ENCODE measurements around the gene AHSP. TPM values are rescaled to one million over a fixed set of nuclear protein-coding genes. Genes with fewer than 3 reads are reported as not detected.
"Not testable (repeated sequence)": the region's sequence is repeated elsewhere in the genome, so short reads cannot be mapped to it uniquely, and the experiment has no call there.

The AHSP gene
- not detected for total RNA-seq

- Mint-ChIP-seq H3K27me3 (ENCODE audit: low read depth) (no peaks in the 10 kb centered on the region), H3K4me1 (ENCODE audit: low read depth) (peaks cover 11% of the 10 kb centered on the region), H3K36me3 (ENCODE audit: insufficient read depth in 2 of 2) (no peaks in the 10 kb centered on the region), H3K27ac (no peak within 1 kb of the TSS), H3K4me3 (peak within 1 kb of the TSS; percentile 31 to 55), H3K9me3 (no peaks in the 10 kb centered on the region)
- ATAC-seq (replicated peaks in 1 of 2) = no peak
- DNase-seq = no peak
Observed at GRCh38 chr16:31527734-31528274, at the start of gene AHSP. AHSP (plus strand) TSS chr16:31527900; CDS start chr16:31528140, 240 bp downstream.

- Mint-ChIP-seq H3K36me3 (ENCODE audit: insufficient read depth in 2 of 2) (no peaks in the 10 kb centered on the region), H3K4me3 (no peak overlapping the region), H3K27ac (no peak overlapping the region), H3K4me1 (ENCODE audit: low read depth) (peaks cover 21% of the 10 kb centered on the region), H3K9me3 (no peaks in the 10 kb centered on the region), H3K27me3 (ENCODE audit: low read depth) (peaks cover 22% of the 10 kb centered on the region)
- DNase-seq = no peak
- ATAC-seq (replicated peaks in 1 of 2) = no peak
Observed at GRCh38 chr16:31478956-31479355, 48.7 kb upstream of the AHSP start.

- H3K4me3 Mint-ChIP-seq = no peak overlapping the region
- no peak overlapping the region for H3K27ac Mint-ChIP-seq
- H3K36me3 Mint-ChIP-seq (ENCODE audit: insufficient read depth in 2 of 2) = no peaks in the 10 kb centered on the region
- DNase-seq (no peak), ATAC-seq (replicated peaks in 1 of 2) (no peak)
- peaks cover 14% of the 10 kb centered on the region for H3K27me3 Mint-ChIP-seq (ENCODE audit: low read depth)
- H3K9me3 Mint-ChIP-seq = no peaks in the 10 kb centered on the region
- peaks cover 21% of the 10 kb centered on the region for H3K4me1 Mint-ChIP-seq (ENCODE audit: low read depth)
Observed at GRCh38 chr16:31479751-31480150, 47.9 kb upstream of the AHSP start.

GRCh38 chr16:31480851-31481536 is 46.7 kb upstream of the AHSP start:
- Mint-ChIP-seq H3K27ac (no peak overlapping the region), H3K9me3 (no peaks in the 10 kb centered on the region), H3K4me3 (no peak overlapping the region), H3K4me1 (ENCODE audit: low read depth) (peaks cover 20% of the 10 kb centered on the region), H3K36me3 (ENCODE audit: insufficient read depth in 2 of 2) (no peaks in the 10 kb centered on the region), H3K27me3 (ENCODE audit: low read depth) (peaks cover 5% of the 10 kb centered on the region)
- no peak for DNase-seq
- ATAC-seq (replicated peaks in 1 of 2) = no peak

- ATAC-seq (replicated peaks in 1 of 2) (no peak), DNase-seq (no peak)
- H3K4me1 Mint-ChIP-seq (ENCODE audit: low read depth) = peaks cover 5% of the 10 kb centered on the region
- H3K9me3 Mint-ChIP-seq = no peaks in the 10 kb centered on the region
- no peak within 1 kb of the TSS for H3K4me3 Mint-ChIP-seq
- H3K27ac Mint-ChIP-seq = no peak within 1 kb of the TSS
- H3K36me3 Mint-ChIP-seq (ENCODE audit: insufficient read depth in 2 of 2) = no peaks in the 10 kb centered on the region
- no peaks in the 10 kb centered on the region for H3K27me3 Mint-ChIP-seq (ENCODE audit: low read depth)
Observed at GRCh38 chr16:31483081-31483480, 44.6 kb upstream of the AHSP start, which contains the start of gene SLC5A2. SLC5A2 (plus strand) TSS chr16:31483123; CDS start chr16:31483137, 14 bp downstream.

GRCh38 chr16:31484048-31484447 is 43.7 kb upstream of the AHSP start:
- not testable (repeated sequence) for H3K4me1 Mint-ChIP-seq (ENCODE audit: low read depth); H3K9me3 Mint-ChIP-seq; ATAC-seq (replicated peaks in 1 of 2); H3K27me3 Mint-ChIP-seq (ENCODE audit: low read depth); H3K36me3 Mint-ChIP-seq (ENCODE audit: insufficient read depth in 2 of 2); DNase-seq; H3K4me3 Mint-ChIP-seq; H3K27ac Mint-ChIP-seq

GRCh38 chr16:31484491-31485171 is 43.1 kb upstream of the AHSP start:
- H3K27me3 Mint-ChIP-seq (ENCODE audit: low read depth) = no peaks in the 10 kb centered on the region
- no peaks in the 10 kb centered on the region for H3K36me3 Mint-ChIP-seq (ENCODE audit: insufficient read depth in 2 of 2)
- no peak overlapping the region for H3K27ac Mint-ChIP-seq
- H3K4me3 Mint-ChIP-seq = no peak overlapping the region
- H3K9me3 Mint-ChIP-seq = no peaks in the 10 kb centered on the region
- no peak for DNase-seq
- ATAC-seq (replicated peaks in 1 of 2) = no peak
- no peaks in the 10 kb centered on the region for H3K4me1 Mint-ChIP-seq (ENCODE audit: low read depth)

- ATAC-seq (replicated peaks in 1 of 2) = no peak
- no peaks in the 10 kb centered on the region for H3K36me3 Mint-ChIP-seq (ENCODE audit: insufficient read depth in 2 of 2)
- H3K9me3 Mint-ChIP-seq = no peaks in the 10 kb centered on the region
- H3K4me3 Mint-ChIP-seq = no peak overlapping the region
- no peak overlapping the region for H3K27ac Mint-ChIP-seq
- no peaks in the 10 kb centered on the region for H3K4me1 Mint-ChIP-seq (ENCODE audit: low read depth)
- no peak for DNase-seq
- no peaks in the 10 kb centered on the region for H3K27me3 Mint-ChIP-seq (ENCODE audit: low read depth)
Observed at GRCh38 chr16:31485571-31485970, 42.1 kb upstream of the AHSP start.

GRCh38 chr16:31486045-31486444 is 41.7 kb upstream of the AHSP start:
- ATAC-seq (replicated peaks in 1 of 2) = no peak
- no peak overlapping the region for H3K27ac Mint-ChIP-seq
- H3K36me3 Mint-ChIP-seq (ENCODE audit: insufficient read depth in 2 of 2) = no peaks in the 10 kb centered on the region
- peak overlapping the region; percentile 92 to 94 for H3K4me3 Mint-ChIP-seq
- no peaks in the 10 kb centered on the region for H3K4me1 Mint-ChIP-seq (ENCODE audit: low read depth)
- H3K9me3 Mint-ChIP-seq = no peaks in the 10 kb centered on the region
- no peak for DNase-seq
- no peaks in the 10 kb centered on the region for H3K27me3 Mint-ChIP-seq (ENCODE audit: low read depth)

- peak overlapping the region; percentile 92 to 94 for H3K4me3 Mint-ChIP-seq
- H3K27ac Mint-ChIP-seq = no peak overlapping the region
- no peaks in the 10 kb centered on the region for H3K9me3 Mint-ChIP-seq
- no peaks in the 10 kb centered on the region for H3K36me3 Mint-ChIP-seq (ENCODE audit: insufficient read depth in 2 of 2)
- DNase-seq (no peak), ATAC-seq (replicated peaks in 1 of 2) (peak; percentile 10 to 15)
- H3K27me3 Mint-ChIP-seq (ENCODE audit: low read depth) = no peaks in the 10 kb centered on the region
- no peaks in the 10 kb centered on the region for H3K4me1 Mint-ChIP-seq (ENCODE audit: low read depth)
Observed at GRCh38 chr16:31487071-31487719, 40.5 kb upstream of the AHSP start.

GRCh38 chr16:31487720-31488467 is 39.8 kb upstream of the AHSP start:
- ATAC-seq (replicated peaks in 1 of 2) (peak; percentile 92), DNase-seq (peak; percentile 68 to 76)
- H3K9me3 Mint-ChIP-seq = no peaks in the 10 kb centered on the region
- peak overlapping the region; percentile 92 to 94 for H3K4me3 Mint-ChIP-seq
- H3K27me3 Mint-ChIP-seq (ENCODE audit: low read depth) = no peaks in the 10 kb centered on the region
- H3K4me1 Mint-ChIP-seq (ENCODE audit: low read depth) = no peaks in the 10 kb centered on the region
- H3K36me3 Mint-ChIP-seq (ENCODE audit: insufficient read depth in 2 of 2) = no peaks in the 10 kb centered on the region
- no peak overlapping the region for H3K27ac Mint-ChIP-seq

- H3K27ac Mint-ChIP-seq = no peak overlapping the region
- H3K9me3 Mint-ChIP-seq = no peaks in the 10 kb centered on the region
- H3K4me3 Mint-ChIP-seq = peak overlapping the region; percentile 92 to 94
- H3K36me3 Mint-ChIP-seq (ENCODE audit: insufficient read depth in 2 of 2) = no peaks in the 10 kb centered on the region
- no peaks in the 10 kb centered on the region for H3K27me3 Mint-ChIP-seq (ENCODE audit: low read depth)
- DNase-seq (no peak), ATAC-seq (replicated peaks in 1 of 2) (no peak)
- H3K4me1 Mint-ChIP-seq (ENCODE audit: low read depth) = no peaks in the 10 kb centered on the region
Observed at GRCh38 chr16:31488468-31489297, 39.0 kb upstream of the AHSP start.

Data from activated T-cell treated with anti-CD3 and anti-CD28 coated beads, Interleukin-2, amount 50 U/mL, for 72 hours (primary cell).